ENCODE measurements around the gene PPP1R9B. TPM values are rescaled to one million over a fixed set of nuclear protein-coding genes. Genes with fewer than 3 reads are reported as not detected.

PPP1R9B gene
- total RNA-seq, 1 experiment from 2014 or later: 112 TPM

DNA sequence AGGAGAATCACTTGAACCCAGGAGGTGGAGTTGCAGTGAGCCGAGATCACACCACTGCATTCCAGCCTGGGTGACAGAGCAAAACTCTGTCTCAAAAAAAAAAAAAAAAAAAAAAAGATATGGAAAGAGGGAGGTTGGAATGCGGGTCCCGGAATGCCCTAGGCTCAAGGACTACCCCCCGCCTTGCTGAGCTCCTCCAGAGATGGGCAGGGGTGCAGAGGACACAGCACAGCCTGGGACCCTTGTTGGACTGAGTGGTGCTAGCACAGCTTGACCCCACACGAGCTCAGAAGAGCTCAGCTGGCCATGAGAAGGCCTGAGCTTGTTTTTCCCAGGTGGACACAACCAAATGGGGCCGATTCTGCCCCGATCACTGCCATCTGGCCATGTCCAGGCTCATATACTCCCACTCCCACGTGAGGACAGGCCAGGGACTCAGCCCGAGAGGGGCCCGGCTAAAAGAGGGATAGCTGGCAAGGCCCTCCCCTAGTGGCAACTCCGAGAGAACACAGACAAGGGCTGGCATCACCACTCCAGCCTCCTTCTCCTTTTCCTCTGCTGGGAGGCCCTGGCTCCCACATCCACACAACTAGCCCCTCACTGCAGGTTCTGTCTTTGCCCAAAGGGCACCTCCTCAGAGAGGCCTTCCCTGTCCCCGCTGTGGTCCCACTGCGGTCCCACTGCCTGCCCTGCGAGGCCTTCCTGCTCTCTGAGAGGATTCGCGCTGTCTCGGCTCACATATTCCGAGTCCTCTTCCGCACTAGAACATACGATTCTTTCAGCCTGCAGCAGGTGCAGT lies 26.3 kb upstream of the PPP1R9B start:
- no peak overlapping the region for H3K9ac ChIP-seq (ENCODE audit: low read length)
- H3K36me3 ChIP-seq (ENCODE audit: control insufficient read depth in 1 of 2, insufficient read depth in 2 of 2, low read length in 2 of 2): no peaks in the 10 kb centered on the region
- DNase-seq (ENCODE audit: low read depth, low spot score): no peak
- no peaks in the 10 kb centered on the region for H3K79me2 ChIP-seq (ENCODE audit: insufficient read depth, low read length)
- no peak overlapping the region for H2AFZ ChIP-seq (ENCODE audit: low read depth, low read length, poor library complexity, severe bottlenecking)
- RAD21 ChIA-PET (ENCODE audit: low non-redundant PET in 1 of 2, low total read pairs in 2 of 2, uncharacterized antibody in 2 of 2, unreplicated experiment in 2 of 2): interaction anchor here in 1 of 2 experiments (0.7 kb wide), 1 partner anchor 23 kb away, joined by 3 read pairs; no protein-coding TSS in a partner anchor
- H4K20me1 ChIP-seq (ENCODE audit: insufficient read depth): no peaks in the 10 kb centered on the region
- CTCF ChIA-PET: interaction anchor here (0.8 to 3.3 kb wide), 11 partner anchors 7 to 221 kb away, joined by 3 to 39 read pairs (median 6); partner anchors contain the start of genes COL1A1, LRRC59, SGCA and TMEM92
- no peak overlapping the region; the same call in 1 of the 2 replicates for H3K27ac ChIP-seq (ENCODE audit: low read depth, low read length)
- POLR2A ChIA-PET: interaction anchor here (2.1 to 2.7 kb wide), 2 partner anchors 23 to 25 kb away, joined by 17 to 18 read pairs; no protein-coding TSS in a partner anchor
- intact Hi-C loops (cut with micrococcal nuclease): no loop called here
- no peaks in the 10 kb centered on the region for H3K27me3 ChIP-seq (ENCODE audit: insufficient read depth, low read length)
- no peak overlapping the region for H3K4me3 ChIP-seq (replicated peaks in 1 of 2; ENCODE audit: low read depth in 1 of 2, low read length in 2 of 2)
- H3K4me1 ChIP-seq (ENCODE audit: control insufficient read depth in 1 of 2, insufficient read depth in 2 of 2, low read length in 2 of 2): peaks cover 41 to 59% of the 10 kb centered on the region in 2 experiments
- ATAC-seq: no peak
- H3K9me3 ChIP-seq (ENCODE audit: control insufficient read depth in 1 of 2, insufficient read depth in 1 of 2, low read depth in 1 of 2, low read length in 2 of 2): no peaks in the 10 kb centered on the region
- H3K4me2 ChIP-seq (ENCODE audit: low read length): 0 out of 2 replicates have a peak overlapping the region, but pooled peaks have one; percentile 6
- no peaks in the 10 kb centered on the region for H3K9me2 ChIP-seq (ENCODE audit: insufficient read depth)
- no TSS peak for BruUV-seq (replicated peaks)
- TF ChIP-seq, protein P1, sequence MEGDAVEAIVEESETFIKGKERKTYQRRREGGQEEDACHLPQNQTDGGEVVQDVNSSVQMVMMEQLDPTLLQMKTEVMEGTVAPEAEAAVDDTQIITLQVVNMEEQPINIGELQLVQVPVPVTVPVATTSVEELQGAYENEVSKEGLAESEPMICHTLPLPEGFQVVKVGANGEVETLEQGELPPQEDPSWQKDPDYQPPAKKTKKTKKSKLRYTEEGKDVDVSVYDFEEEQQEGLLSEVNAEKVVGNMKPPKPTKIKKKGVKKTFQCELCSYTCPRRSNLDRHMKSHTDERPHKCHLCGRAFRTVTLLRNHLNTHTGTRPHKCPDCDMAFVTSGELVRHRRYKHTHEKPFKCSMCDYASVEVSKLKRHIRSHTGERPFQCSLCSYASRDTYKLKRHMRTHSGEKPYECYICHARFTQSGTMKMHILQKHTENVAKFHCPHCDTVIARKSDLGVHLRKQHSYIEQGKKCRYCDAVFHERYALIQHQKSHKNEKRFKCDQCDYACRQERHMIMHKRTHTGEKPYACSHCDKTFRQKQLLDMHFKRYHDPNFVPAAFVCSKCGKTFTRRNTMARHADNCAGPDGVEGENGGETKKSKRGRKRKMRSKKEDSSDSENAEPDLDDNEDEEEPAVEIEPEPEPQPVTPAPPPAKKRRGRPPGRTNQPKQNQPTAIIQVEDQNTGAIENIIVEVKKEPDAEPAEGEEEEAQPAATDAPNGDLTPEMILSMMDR (IDR thresholded peaks at IDR 0.05 in 2 of 3, conservative IDR thresholded peaks at IDR 0.05 in 1 of 3; ENCODE audit: borderline replicate concordance in 1 of 3, insufficient read depth in 1 of 3, low read depth in 2 of 3, low read length in 2 of 3): peak in 2 of 3 experiments; percentile 20 to 34; a peak in 2 of 6 replicates
- TF ChIP-seq ZFX (IDR thresholded peaks at IDR 0.05): no peak

DNA sequence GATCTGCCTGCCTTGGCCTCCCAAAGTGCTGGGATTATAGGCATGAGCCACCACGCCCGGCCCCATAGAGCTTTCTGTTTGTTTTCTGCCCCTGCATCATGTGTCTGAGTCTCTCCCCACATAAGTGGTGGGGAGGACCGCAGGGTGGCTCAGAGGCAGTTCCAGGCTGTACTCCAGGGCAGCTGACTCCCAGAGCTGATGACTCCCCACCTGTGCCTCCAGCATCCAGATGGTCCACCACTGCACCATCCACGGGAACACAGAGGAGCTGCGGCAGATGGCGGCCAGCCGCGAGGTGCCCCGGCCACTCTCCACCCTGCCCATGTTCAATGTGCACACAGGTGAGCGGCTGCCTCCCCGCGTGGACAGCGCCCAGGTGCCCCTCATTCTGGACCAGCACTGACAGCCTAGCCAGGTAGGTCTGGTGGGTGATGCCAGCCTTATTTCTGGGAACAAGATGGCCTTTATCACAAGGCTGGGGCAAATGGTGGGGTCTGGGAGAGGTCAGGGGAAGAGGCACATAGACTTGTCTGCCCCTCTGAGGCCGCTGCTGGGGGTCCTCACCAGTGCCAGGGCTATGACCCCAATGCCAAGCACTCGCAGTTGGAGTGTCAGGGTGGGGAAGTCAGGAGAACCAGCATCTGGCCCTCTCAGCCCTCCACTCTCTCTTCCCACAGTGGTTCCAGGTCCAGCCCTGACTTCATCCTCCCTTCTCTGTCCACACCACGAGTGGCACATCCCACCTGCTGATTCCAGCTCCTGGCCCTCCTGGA lies 24.7 kb upstream of the PPP1R9B start:
- H3K4me3 ChIP-seq (replicated peaks in 1 of 2; ENCODE audit: low read depth in 1 of 2, low read length in 2 of 2): no peak overlapping the region
- RAD21 ChIA-PET (ENCODE audit: low non-redundant PET in 1 of 2, low total read pairs in 2 of 2, uncharacterized antibody in 2 of 2, unreplicated experiment in 2 of 2): no interaction called here
- no peaks in the 10 kb centered on the region for H3K27me3 ChIP-seq (ENCODE audit: insufficient read depth, low read length)
- CTCF ChIA-PET: interaction anchor here (0.9 kb wide), 1 partner anchor 25 kb away, joined by 6 read pairs; no protein-coding TSS in a partner anchor
- H3K79me2 ChIP-seq (ENCODE audit: insufficient read depth, low read length): no peaks in the 10 kb centered on the region
- intact Hi-C loops (cut with micrococcal nuclease): no loop called here
- POLR2A ChIA-PET: no interaction called here
- no TSS peak for BruUV-seq (replicated peaks)
- no peak overlapping the region for H3K4me2 ChIP-seq (ENCODE audit: low read length)
- ATAC-seq (no peak), DNase-seq (ENCODE audit: low read depth, low spot score) (no peak)
- H2AFZ ChIP-seq (ENCODE audit: low read depth, low read length, poor library complexity, severe bottlenecking): no peak overlapping the region
- H3K9me2 ChIP-seq (ENCODE audit: insufficient read depth): no peaks in the 10 kb centered on the region
- H4K20me1 ChIP-seq (ENCODE audit: insufficient read depth): no peaks in the 10 kb centered on the region
- H3K9ac ChIP-seq (ENCODE audit: low read length): no peak overlapping the region
- no peak overlapping the region; the same call in 1 of the 2 replicates for H3K27ac ChIP-seq (ENCODE audit: low read depth, low read length)
- H3K36me3 ChIP-seq (ENCODE audit: control insufficient read depth in 1 of 2, insufficient read depth in 2 of 2, low read length in 2 of 2): no peaks in the 10 kb centered on the region
- H3K4me1 ChIP-seq (ENCODE audit: control insufficient read depth in 1 of 2, insufficient read depth in 2 of 2, low read length in 2 of 2): peaks cover 41 to 70% of the 10 kb centered on the region in 2 experiments
- no peaks in the 10 kb centered on the region for H3K9me3 ChIP-seq (ENCODE audit: control insufficient read depth in 1 of 2, insufficient read depth in 1 of 2, low read depth in 1 of 2, low read length in 2 of 2)
- TF ChIP-seq, protein P2, sequence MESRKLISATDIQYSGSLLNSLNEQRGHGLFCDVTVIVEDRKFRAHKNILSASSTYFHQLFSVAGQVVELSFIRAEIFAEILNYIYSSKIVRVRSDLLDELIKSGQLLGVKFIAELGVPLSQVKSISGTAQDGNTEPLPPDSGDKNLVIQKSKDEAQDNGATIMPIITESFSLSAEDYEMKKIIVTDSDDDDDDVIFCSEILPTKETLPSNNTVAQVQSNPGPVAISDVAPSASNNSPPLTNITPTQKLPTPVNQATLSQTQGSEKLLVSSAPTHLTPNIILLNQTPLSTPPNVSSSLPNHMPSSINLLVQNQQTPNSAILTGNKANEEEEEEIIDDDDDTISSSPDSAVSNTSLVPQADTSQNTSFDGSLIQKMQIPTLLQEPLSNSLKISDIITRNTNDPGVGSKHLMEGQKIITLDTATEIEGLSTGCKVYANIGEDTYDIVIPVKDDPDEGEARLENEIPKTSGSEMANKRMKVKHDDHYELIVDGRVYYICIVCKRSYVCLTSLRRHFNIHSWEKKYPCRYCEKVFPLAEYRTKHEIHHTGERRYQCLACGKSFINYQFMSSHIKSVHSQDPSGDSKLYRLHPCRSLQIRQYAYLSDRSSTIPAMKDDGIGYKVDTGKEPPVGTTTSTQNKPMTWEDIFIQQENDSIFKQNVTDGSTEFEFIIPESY (IDR thresholded peaks at IDR 0.05; ENCODE audit: extremely low read depth, insufficient replicate concordance, low read length): no peak
- TF ChIP-seq, protein P3, sequence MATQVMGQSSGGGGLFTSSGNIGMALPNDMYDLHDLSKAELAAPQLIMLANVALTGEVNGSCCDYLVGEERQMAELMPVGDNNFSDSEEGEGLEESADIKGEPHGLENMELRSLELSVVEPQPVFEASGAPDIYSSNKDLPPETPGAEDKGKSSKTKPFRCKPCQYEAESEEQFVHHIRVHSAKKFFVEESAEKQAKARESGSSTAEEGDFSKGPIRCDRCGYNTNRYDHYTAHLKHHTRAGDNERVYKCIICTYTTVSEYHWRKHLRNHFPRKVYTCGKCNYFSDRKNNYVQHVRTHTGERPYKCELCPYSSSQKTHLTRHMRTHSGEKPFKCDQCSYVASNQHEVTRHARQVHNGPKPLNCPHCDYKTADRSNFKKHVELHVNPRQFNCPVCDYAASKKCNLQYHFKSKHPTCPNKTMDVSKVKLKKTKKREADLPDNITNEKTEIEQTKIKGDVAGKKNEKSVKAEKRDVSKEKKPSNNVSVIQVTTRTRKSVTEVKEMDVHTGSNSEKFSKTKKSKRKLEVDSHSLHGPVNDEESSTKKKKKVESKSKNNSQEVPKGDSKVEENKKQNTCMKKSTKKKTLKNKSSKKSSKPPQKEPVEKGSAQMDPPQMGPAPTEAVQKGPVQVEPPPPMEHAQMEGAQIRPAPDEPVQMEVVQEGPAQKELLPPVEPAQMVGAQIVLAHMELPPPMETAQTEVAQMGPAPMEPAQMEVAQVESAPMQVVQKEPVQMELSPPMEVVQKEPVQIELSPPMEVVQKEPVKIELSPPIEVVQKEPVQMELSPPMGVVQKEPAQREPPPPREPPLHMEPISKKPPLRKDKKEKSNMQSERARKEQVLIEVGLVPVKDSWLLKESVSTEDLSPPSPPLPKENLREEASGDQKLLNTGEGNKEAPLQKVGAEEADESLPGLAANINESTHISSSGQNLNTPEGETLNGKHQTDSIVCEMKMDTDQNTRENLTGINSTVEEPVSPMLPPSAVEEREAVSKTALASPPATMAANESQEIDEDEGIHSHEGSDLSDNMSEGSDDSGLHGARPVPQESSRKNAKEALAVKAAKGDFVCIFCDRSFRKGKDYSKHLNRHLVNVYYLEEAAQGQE (IDR thresholded peaks at IDR 0.05; ENCODE audit: low read depth): no peak

Data from HCT116 (cell line).